Mesenchymal stem cell (in vitro differentiated cells and primary cell): ENCODE measurements around the gene MAPKAP1.

Experiments
- DNase-seq: peaks from one replicate; pipeline ENCODE4 v3.0.0-alpha.2; 2013
- H2AFZ ChIP-seq: one replicate; pipeline ENCODE4 v1.6.1; 2013; ENCODE audit warnings: low read depth, mild to moderate bottlenecking, control low read depth, inconsistent platforms, low read length, moderate library complexity
- H2AK5ac ChIP-seq: 2 replicates; pipeline ENCODE4 v1.6.1; 2013; ENCODE audit warnings: low read length, moderate library complexity, mild to moderate bottlenecking, inconsistent platforms; ENCODE audit not compliant: severe bottlenecking
- H2BK120ac ChIP-seq: one replicate; pipeline ENCODE4 v1.6.1; 2013; ENCODE audit warnings: low read depth, mild to moderate bottlenecking, inconsistent platforms, low read length, moderate library complexity
- H2BK12ac ChIP-seq, 2 experiments: one replicate each; pipeline ENCODE4 v1.6.1; 2013; ENCODE audit warnings: inconsistent platforms in 2 of 2, low read length in 2 of 2, mild to moderate bottlenecking in 2 of 2, moderate library complexity in 2 of 2, control low read depth in 1 of 2
- H2BK15ac ChIP-seq: one replicate; pipeline ENCODE4 v1.6.1; 2013; ENCODE audit warnings: mild to moderate bottlenecking, low read depth, inconsistent platforms; ENCODE audit not compliant: poor library complexity, severe bottlenecking
- H2BK5ac ChIP-seq: 2 replicates; pipeline ENCODE4 v1.6.1; 2013; ENCODE audit warnings: low read depth, mild to moderate bottlenecking, low read length, control low read depth, inconsistent platforms; ENCODE audit not compliant: poor library complexity, severe bottlenecking
- H3K14ac ChIP-seq, 2 experiments: one replicate each; pipeline ENCODE4 v1.6.1; 2013; ENCODE audit warnings: inconsistent platforms in 2 of 2, low read length in 2 of 2, control low read depth in 1 of 2, mild to moderate bottlenecking in 1 of 2, moderate library complexity in 1 of 2
- H3K18ac ChIP-seq, 2 experiments: one replicate each; pipeline ENCODE4 v1.6.1; 2013; ENCODE audit warnings: inconsistent platforms in 2 of 2, low read length in 2 of 2, control low read depth in 1 of 2, low read depth in 1 of 2, mild to moderate bottlenecking in 1 of 2
- H3K23ac ChIP-seq, 2 experiments: one replicate each; pipeline ENCODE4 v1.6.1; 2013; ENCODE audit warnings: inconsistent platforms in 2 of 2, low read length in 2 of 2, mild to moderate bottlenecking in 2 of 2, moderate library complexity in 2 of 2, control low read depth in 1 of 2
- H3K27ac ChIP-seq: 2 replicates; pipeline ENCODE4 v1.5.1; 2013; ENCODE audit warnings: mild to moderate bottlenecking, moderate library complexity, low read length, control low read depth, inconsistent platforms; ENCODE audit not compliant: poor library complexity, severe bottlenecking
- H3K27me3 ChIP-seq, 2 experiments: 2 replicates each; pipeline versions ENCODE4 v1.6.1 to v1.7.0; 2013; ENCODE audit warnings: low read length in 2 of 2, mild to moderate bottlenecking in 2 of 2, moderate library complexity in 2 of 2, control low read depth in 1 of 2, inconsistent platforms in 1 of 2; ENCODE audit not compliant: control insufficient read depth in 1 of 2, insufficient read depth in 1 of 2
- H3K36me3 ChIP-seq, 2 experiments: 2 replicates each; pipeline versions ENCODE4 v1.6.1 to v1.7.0; 2013; ENCODE audit warnings: low read length in 2 of 2, control low read depth in 1 of 2, inconsistent platforms in 1 of 2, low read depth in 1 of 2, mild to moderate bottlenecking in 1 of 2; ENCODE audit not compliant: insufficient read depth in 2 of 2, control insufficient read depth in 1 of 2
- H3K4ac ChIP-seq, 2 experiments: one replicate each; pipeline ENCODE4 v1.6.1; 2013; ENCODE audit warnings: inconsistent platforms in 2 of 2, low read length in 2 of 2, mild to moderate bottlenecking in 2 of 2, moderate library complexity in 2 of 2, control low read depth in 1 of 2, low read depth in 1 of 2
- H3K4me1 ChIP-seq: 2 replicates; pipeline ENCODE4 v1.6.1; 2013; ENCODE audit warnings: low read depth, low read length, control low read depth; ENCODE audit not compliant: control insufficient read depth, insufficient read depth
- H3K4me2 ChIP-seq: 2 replicates; pipeline ENCODE4 v1.6.1; 2013; ENCODE audit warnings: low read length, mild to moderate bottlenecking, inconsistent platforms; ENCODE audit not compliant: poor library complexity, severe bottlenecking
- H3K4me3 ChIP-seq, 2 experiments: 2 replicates each; pipeline versions ENCODE4 v1.5.1 to v1.7.0; 2013; ENCODE audit warnings: low read length in 2 of 2, mild to moderate bottlenecking in 2 of 2, control low read depth in 1 of 2, low read depth in 1 of 2; ENCODE audit not compliant: insufficient read depth in 1 of 2
- H3K79me1 ChIP-seq: replicated peaks from 2 replicates; pipeline ENCODE4 v1.6.1; 2013; ENCODE audit warnings: mild to moderate bottlenecking, control low read depth, low read length, inconsistent platforms; ENCODE audit not compliant: poor library complexity, severe bottlenecking
- H3K9ac ChIP-seq: 2 replicates; pipeline ENCODE4 v1.7.0; 2013; ENCODE audit warnings: mild to moderate bottlenecking, low read length, moderate library complexity
- H3K9me3 ChIP-seq: 2 replicates; pipeline ENCODE4 v1.7.0; 2013; ENCODE audit warnings: mild to moderate bottlenecking, low read length; ENCODE audit not compliant: control insufficient read depth
- H4K8ac ChIP-seq: one replicate; pipeline ENCODE4 v1.6.1; 2013; ENCODE audit warnings: inconsistent platforms, mild to moderate bottlenecking, low read length, moderate library complexity
- H4K91ac ChIP-seq: one replicate; pipeline ENCODE4 v1.6.1; 2013; ENCODE audit warnings: mild to moderate bottlenecking, low read length, inconsistent platforms
- WGBS: methylation state at CpG from one replicate; pipeline ENCODE4 v1.1.7; 2013; ENCODE audit warnings: mixed read lengths; 5-methylcytosine and 5-hydroxymethylcytosine counted together

MAPKAP1 gene

GRCh38 chr9:125746774-125747052 is 39.7 kb upstream of the MAPKAP1 start:
- Histone ChIP-seq H4K8ac (no peak overlapping the region), H4K91ac (peak overlapping the region; percentile 34), H2BK120ac (peak overlapping the region; percentile 88), H3K27me3 (no peaks in the 10 kb centered on the region), H3K36me3 (peaks cover 0 to 9% of the 10 kb centered on the region in 2 experiments), H3K14ac (no peak overlapping the region), H3K79me1 (peaks cover 8% of the 10 kb centered on the region), H3K4me1 (peaks cover 1% of the 10 kb centered on the region), H3K4ac (peak overlapping the region in 1 of 2 experiments; percentile 58), H3K18ac (peak overlapping the region in 1 of 2 experiments; percentile 68), H3K23ac (peak overlapping the region in 1 of 2 experiments; percentile 92), H2AFZ (no peak overlapping the region), H2AK5ac (no peak overlapping the region), H2BK5ac (no peak overlapping the region), H2BK15ac (peak overlapping the region; percentile 40), H3K4me3 (peak overlapping the region in 1 of 2 experiments; percentile 87), H3K27ac (no peak overlapping the region), H3K4me2 (peak overlapping the region; percentile 59), H3K9me3 (no peaks in the 10 kb centered on the region), H3K9ac (no peak overlapping the region), H2BK12ac (no peak overlapping the region)
- DNase-seq, result no peak
- WGBS, result no CpG with 5 or more reads among the region's 46 CpGs

GRCh38 chr9:125746017-125746773 is 39.2 kb upstream of the MAPKAP1 start:
- Histone ChIP-seq H2BK15ac (peak overlapping the region; percentile 40), H3K79me1 (peaks cover 8% of the 10 kb centered on the region), H3K18ac (peak overlapping the region in 1 of 2 experiments; percentile 94), H3K36me3 (peaks cover 0 to 4% of the 10 kb centered on the region in 2 experiments), H2BK5ac (no peak overlapping the region), H2AK5ac (no peak overlapping the region), H3K27me3 (no peaks in the 10 kb centered on the region), H2BK12ac (peak overlapping the region in 1 of 2 experiments; percentile 66), H3K27ac (peak overlapping the region; percentile 22), H4K91ac (no peak overlapping the region), H3K4me1 (peaks cover 1% of the 10 kb centered on the region), H3K4me3 (peak overlapping the region; percentile 84 to 87), H3K23ac (peak overlapping the region in 1 of 2 experiments; percentile 92), H3K9me3 (no peaks in the 10 kb centered on the region), H4K8ac (no peak overlapping the region), H2BK120ac (no peak overlapping the region), H3K4me2 (peak overlapping the region; percentile 73), H2AFZ (peak overlapping the region; percentile 98), H3K9ac (peak overlapping the region; percentile 75), H3K14ac (peak overlapping the region in 1 of 2 experiments; percentile 93), H3K4ac (peak overlapping the region in 1 of 2 experiments; percentile 58)
- WGBS, result under 1% methylated on average over 62 of the region's 79 CpGs
- DNase-seq, result peak; percentile 95

GRCh38 chr9:125745682-125746016 is 38.6 kb upstream of the MAPKAP1 start:
- H3K4me2 ChIP-seq, result peak overlapping the region; percentile 73
- 42% methylated on average over 6 of the region's 6 CpGs for WGBS
- peak overlapping the region in 1 of 2 experiments; percentile 84 for H3K4me3 ChIP-seq
- H3K27ac ChIP-seq, result no peak overlapping the region
- no peak for DNase-seq
- H4K8ac ChIP-seq, result no peak overlapping the region
- no peak overlapping the region for H3K4ac ChIP-seq
- peaks cover 6% of the 10 kb centered on the region for H3K79me1 ChIP-seq
- no peak overlapping the region for H3K23ac ChIP-seq
- no peak overlapping the region for H2BK120ac ChIP-seq
- H3K14ac ChIP-seq, result no peak overlapping the region
- peak overlapping the region; percentile 24 for H2AK5ac ChIP-seq
- H3K36me3 ChIP-seq, result no peaks in the 10 kb centered on the region
- H3K27me3 ChIP-seq, result no peaks in the 10 kb centered on the region
- H2BK12ac ChIP-seq, result no peak overlapping the region
- H2BK5ac ChIP-seq, result no peak overlapping the region
- H2AFZ ChIP-seq, result no peak overlapping the region
- peaks cover 1% of the 10 kb centered on the region for H3K4me1 ChIP-seq
- peak overlapping the region; percentile 75 for H3K9ac ChIP-seq
- no peak overlapping the region for H3K18ac ChIP-seq
- H4K91ac ChIP-seq, result no peak overlapping the region
- no peaks in the 10 kb centered on the region for H3K9me3 ChIP-seq
- H2BK15ac ChIP-seq, result no peak overlapping the region

GRCh38 chr9:125745018-125745417 is 38.0 kb upstream of the MAPKAP1 start:
- Histone ChIP-seq H3K18ac (no peak overlapping the region), H2BK120ac (no peak overlapping the region), H3K79me1 (peaks cover 4% of the 10 kb centered on the region), H3K9me3 (no peaks in the 10 kb centered on the region), H2BK5ac (no peak overlapping the region), H3K9ac (peak overlapping the region; percentile 75), H3K23ac (no peak overlapping the region), H3K36me3 (no peaks in the 10 kb centered on the region), H3K4me1 (no peaks in the 10 kb centered on the region), H2BK15ac (no peak overlapping the region), H3K27ac (peak overlapping the region; percentile 69), H3K27me3 (no peaks in the 10 kb centered on the region), H3K4me2 (no peak overlapping the region), H4K8ac (no peak overlapping the region), H3K4me3 (peak overlapping the region in 1 of 2 experiments; percentile 84), H2AK5ac (no peak overlapping the region), H2BK12ac (no peak overlapping the region), H2AFZ (no peak overlapping the region), H3K14ac (no peak overlapping the region), H3K4ac (no peak overlapping the region), H4K91ac (no peak overlapping the region)
- no peak for DNase-seq
- WGBS, result no CpG with 5 or more reads among the region's 1 CpG
